HG03045 (cell line): ENCODE measurements around the gene TJP3.
"Not testable (repeated sequence)": the region's sequence is repeated elsewhere in the genome, so short reads cannot be mapped to it uniquely, and the experiment has no call there.

ENCODE experiments used
- ATAC-seq: cut with Tn5 transposase; IDR thresholded peaks from one replicate; pipeline ENCODE4 v1.9.1; 2021; ENCODE audit warnings: mild to moderate bottlenecking, moderate library complexity; ENCODE audit not compliant: unreplicated experiment

TJP3 gene, protein sequence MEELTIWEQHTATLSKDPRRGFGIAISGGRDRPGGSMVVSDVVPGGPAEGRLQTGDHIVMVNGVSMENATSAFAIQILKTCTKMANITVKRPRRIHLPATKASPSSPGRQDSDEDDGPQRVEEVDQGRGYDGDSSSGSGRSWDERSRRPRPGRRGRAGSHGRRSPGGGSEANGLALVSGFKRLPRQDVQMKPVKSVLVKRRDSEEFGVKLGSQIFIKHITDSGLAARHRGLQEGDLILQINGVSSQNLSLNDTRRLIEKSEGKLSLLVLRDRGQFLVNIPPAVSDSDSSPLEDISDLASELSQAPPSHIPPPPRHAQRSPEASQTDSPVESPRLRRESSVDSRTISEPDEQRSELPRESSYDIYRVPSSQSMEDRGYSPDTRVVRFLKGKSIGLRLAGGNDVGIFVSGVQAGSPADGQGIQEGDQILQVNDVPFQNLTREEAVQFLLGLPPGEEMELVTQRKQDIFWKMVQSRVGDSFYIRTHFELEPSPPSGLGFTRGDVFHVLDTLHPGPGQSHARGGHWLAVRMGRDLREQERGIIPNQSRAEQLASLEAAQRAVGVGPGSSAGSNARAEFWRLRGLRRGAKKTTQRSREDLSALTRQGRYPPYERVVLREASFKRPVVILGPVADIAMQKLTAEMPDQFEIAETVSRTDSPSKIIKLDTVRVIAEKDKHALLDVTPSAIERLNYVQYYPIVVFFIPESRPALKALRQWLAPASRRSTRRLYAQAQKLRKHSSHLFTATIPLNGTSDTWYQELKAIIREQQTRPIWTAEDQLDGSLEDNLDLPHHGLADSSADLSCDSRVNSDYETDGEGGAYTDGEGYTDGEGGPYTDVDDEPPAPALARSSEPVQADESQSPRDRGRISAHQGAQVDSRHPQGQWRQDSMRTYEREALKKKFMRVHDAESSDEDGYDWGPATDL

GRCh38 chr19:3708207-3708931, at the start of gene TJP3:
Gene TJP3, plus strand, starts transcription at chr19:3708384. Its CDS starts 20,049 bp downstream, at chr19:3728433.
- ATAC-seq, result no peak

- no peak for ATAC-seq
These were observed 49.1 kb upstream of the TJP3 start for GRCh38 chr19:3658870-3659745.

DNA sequence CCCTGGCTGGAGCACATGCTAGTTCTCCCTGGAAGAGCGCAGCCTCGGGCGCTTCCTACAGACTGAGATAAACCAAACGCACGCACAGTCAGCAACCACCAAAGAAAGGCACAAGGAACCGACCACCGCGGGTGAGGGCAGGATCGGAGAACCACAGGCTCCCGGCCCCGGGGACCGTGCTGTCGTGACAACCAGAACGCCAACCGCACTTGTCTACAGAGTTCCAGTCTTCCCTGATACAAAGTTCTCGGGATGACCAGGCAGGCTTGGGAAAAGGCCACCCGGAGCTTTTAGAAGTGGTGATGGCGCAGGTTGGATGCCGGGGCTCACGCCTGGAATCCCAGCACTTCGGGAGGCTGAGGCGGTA, 48.5 kb upstream of the TJP3 start:
- no peak for ATAC-seq

- ATAC-seq, result no peak
These were observed 47.5 kb upstream of the TJP3 start for GRCh38 chr19:3660493-3661219.

- ATAC-seq, result no peak
These were observed 46.6 kb upstream of the TJP3 start for GRCh38 chr19:3661284-3662238.

GRCh38 chr19:3663838-3664237, 44.3 kb upstream of the TJP3 start:
- ATAC-seq, result no peak

DNA sequence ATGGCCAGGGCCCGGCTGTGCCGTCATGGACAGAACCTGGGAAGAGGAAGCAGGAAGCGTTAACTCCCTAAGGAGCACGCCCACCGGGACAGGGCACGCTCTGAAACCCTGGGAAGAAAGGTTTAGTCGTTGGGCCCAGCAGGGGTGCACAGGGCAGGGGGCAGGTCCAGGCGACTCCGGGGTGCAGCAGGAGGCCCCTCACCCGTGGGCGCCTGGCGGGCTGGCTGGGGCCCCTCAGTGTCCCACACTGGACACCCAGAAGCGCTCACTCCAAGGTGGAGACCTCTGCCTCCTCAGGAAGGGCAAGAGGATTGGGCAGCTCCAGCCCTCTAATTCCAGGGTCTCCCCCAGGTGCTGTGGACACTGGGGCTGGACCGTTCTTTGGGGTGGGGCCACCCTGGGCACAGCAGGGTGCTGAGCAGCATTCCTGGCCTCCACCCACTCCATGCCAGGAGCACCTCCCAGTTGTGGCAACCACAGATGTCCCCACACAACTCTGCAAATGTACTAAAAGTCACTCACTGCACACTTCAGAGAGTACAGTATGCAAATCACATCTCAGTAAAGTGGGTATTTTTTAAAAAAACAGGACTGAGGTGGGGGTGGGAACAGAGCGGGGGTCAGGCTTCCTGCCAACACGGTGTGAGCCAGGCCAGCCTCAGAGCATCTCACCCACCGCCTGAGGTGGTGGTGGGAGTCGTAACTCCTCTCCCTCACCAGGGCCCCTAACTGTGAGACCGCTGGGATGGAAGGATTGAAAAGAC, 43.1 kb upstream of the TJP3 start:
- no peak for ATAC-seq

- no peak for ATAC-seq
These were observed 42.3 kb upstream of the TJP3 start for GRCh38 chr19:3665681-3666544.

DNA sequence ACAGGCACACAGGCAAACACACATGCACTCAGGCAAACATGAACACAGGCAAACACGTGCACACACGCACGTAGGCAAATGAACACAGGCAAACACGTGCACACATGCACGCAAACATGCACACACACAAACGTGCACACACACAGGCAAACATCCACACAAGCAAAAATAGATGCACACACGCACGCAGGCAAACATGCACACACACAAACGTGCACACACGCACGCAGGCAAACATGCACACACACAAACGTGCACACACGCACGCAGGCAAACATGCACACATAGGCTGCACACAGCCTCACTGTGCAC, 41.7 kb upstream of the TJP3 start:
- ATAC-seq, result not testable (repeated sequence)

DNA sequence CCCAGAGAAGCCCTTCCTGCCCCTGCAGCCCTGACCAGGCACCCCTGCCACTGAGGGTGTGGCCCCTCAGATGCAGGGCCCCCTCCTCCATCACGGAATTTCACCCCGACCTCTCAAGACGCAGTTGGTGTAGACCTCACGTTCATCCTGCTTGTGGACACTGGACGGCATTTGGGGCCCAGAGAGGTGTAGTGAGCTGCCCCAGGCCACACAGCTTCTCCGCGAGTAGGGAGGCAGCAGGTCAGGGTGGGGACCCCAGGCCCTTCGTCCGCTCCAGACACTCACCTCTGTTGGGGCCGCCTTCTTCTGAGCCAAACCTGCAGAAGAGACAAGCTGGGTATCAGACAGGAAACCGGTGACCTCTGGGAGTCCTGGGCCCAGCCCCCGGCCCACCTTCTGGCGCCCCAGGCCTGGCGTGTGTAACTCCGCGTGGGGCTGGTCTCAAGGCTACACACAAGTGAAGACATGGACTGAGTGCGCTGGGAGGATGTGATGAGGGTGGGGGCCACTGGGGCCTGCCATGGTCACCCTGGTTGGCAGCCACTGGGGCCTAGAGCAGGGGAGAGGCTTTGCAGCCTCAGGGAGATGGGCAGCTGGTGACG, 41.0 kb upstream of the TJP3 start:
- ATAC-seq, result no peak

DNA sequence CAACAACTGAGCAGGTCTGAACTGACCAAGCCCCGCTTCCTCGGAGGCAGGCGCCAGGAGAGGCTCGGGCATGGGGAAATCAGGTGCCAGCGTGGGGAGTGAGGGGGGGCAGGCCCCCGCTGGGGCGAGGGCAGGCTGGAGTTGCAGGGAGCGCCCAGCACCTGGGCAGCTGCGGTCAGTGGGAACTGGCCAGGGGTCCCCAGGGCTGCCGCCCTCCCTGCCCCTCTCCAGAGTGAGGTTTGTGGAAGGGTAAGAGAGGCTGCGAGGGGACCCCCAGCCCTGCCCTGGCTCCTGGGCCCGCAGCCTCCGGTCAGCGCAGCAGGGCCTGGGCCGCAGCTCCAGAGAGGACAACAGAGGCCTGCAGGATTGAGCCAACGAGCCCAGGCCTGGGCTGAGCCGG, 40.4 kb upstream of the TJP3 start:
- no peak for ATAC-seq

DNA sequence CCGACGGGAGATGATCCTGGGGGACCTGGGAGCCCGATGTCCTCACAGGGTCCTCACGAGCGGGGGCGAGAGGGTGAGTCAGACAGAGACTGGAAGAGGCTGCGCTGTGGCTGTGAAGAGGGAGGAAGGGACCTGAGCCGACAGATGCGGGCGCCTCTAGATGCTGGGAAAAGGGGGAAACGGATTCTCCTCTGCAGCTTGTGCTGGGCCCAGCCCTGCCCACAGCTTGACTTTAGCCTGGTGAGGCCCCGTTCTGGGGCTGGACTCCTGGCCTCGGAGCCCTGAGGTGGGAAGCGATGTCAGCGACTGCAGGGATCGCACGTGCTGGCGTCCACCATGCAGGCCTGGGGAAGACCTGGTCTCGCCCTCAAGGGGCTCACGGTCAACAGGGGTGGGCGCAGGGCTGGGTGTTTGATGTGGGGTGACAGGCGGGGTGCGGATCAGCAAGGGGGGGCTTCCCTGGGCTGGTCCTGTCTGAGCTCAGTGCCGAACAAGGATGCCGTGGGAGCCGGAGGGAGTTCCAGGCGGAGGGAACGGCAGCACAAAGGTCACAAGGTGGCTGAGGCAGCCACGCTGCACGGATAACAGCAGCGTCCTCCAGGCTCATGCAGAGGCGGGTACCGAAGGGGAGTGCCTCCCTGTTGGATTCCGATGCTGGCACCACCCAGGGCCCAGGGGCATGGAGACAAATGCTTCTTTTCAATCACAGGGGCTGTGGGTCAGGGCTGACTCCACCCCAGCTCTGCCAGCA, 39.7 kb upstream of the TJP3 start:
- ATAC-seq, result no peak

GRCh38 chr19:3669082-3669946, 38.9 kb upstream of the TJP3 start:
- ATAC-seq, result no peak

GRCh38 chr19:3669947-3670795, 38.0 kb upstream of the TJP3 start:
- ATAC-seq, result no peak
